MCF 10A (cell line): ENCODE results near the gene VAV2. TPM values are rescaled to one million over a fixed set of nuclear protein-coding genes. Genes with fewer than 3 reads are reported as not detected.

Experiments
- BruUV-seq: library from RNA; stranded (reverse); fragments of 400-500 nt; replicated peaks from 2 replicates; lab custom pipeline; 2021; lab: Mats Ljungman, UMichigan
- CTCF ChIA-PET: fragments of 300-600 bp; sonication (Branson Sonifier 250); formaldehyde crosslinking; extraction: SDS; loops from one replicate; lab custom pipeline; 2021; ENCODE audit warnings: antibody characterized with exemption, inconsistent platforms; lab: Yijun Ruan, JAX
- POLR2A ChIA-PET: fragments of 300-600, 350-650 bp; sonication (Branson Sonifier 250); formaldehyde crosslinking; extraction: SDS; loops from one replicate; lab custom pipeline; 2020; ENCODE audit warnings: antibody characterized with exemption, inconsistent platforms; lab: Yijun Ruan, JAX
- DNase-seq: peaks from one replicate; pipeline ENCODE4 v3.0.0-alpha.2; 2018; ENCODE audit not compliant: unreplicated experiment
- H3K27ac Mint-ChIP-seq: one replicate; pipeline ENCODE4 v1.8.0; 2022; ENCODE audit warnings: mild to moderate bottlenecking, low read depth, mixed read lengths; ENCODE audit not compliant: unreplicated experiment
- H3K27me3 Mint-ChIP-seq: one replicate; pipeline ENCODE4 v1.8.0; 2022; ENCODE audit warnings: mixed read lengths; ENCODE audit not compliant: insufficient read depth, unreplicated experiment
- H3K36me3 Mint-ChIP-seq: one replicate; pipeline ENCODE4 v1.8.0; 2022; ENCODE audit warnings: mild to moderate bottlenecking, moderate library complexity, mixed read lengths; ENCODE audit not compliant: insufficient read depth, unreplicated experiment
- H3K4me1 Mint-ChIP-seq: one replicate; pipeline ENCODE4 v1.8.0; 2022; ENCODE audit warnings: mixed read lengths; ENCODE audit not compliant: insufficient read depth, unreplicated experiment
- H3K4me3 Mint-ChIP-seq: one replicate; pipeline ENCODE4 v1.8.0; 2022; ENCODE audit warnings: mild to moderate bottlenecking, moderate library complexity, mixed read lengths; ENCODE audit not compliant: unreplicated experiment
- H3K9me3 Mint-ChIP-seq: one replicate; pipeline ENCODE4 v1.8.0; 2022; ENCODE audit warnings: mixed read lengths; ENCODE audit not compliant: unreplicated experiment
- CTCF ChIP-seq: fragments of 200-600 bp; IDR thresholded peaks from one replicate; pipeline ENCODE4 v1.8.0; 2022; ENCODE audit warnings: antibody characterized with exemption, mild to moderate bottlenecking; ENCODE audit not compliant: unreplicated experiment
- intact Hi-C: fragments of 100-400 bp; cut with micrococcal nuclease; formaldehyde crosslinking; loops from 2 replicates; pipeline ENCODE4 v1.14.1; 2022
- total RNA-seq: library from RNA; stranded (reverse); gene quantifications from 2 replicates; pipeline ENCODE4 v1.2.3, GENCODE V29; 2022

Gene VAV2
- total RNA-seq, 1 experiment from 2014 or later: 31.0 TPM

- Mint-ChIP-seq H3K4me1 (peaks cover 24% of the 10 kb centered on the region), H3K4me3 (no peak overlapping the region), H3K27me3 (no peaks in the 10 kb centered on the region), H3K27ac (no peak overlapping the region), H3K9me3 (no peaks in the 10 kb centered on the region), H3K36me3 (no peaks in the 10 kb centered on the region)
- DNase-seq: no peak
- BruUV-seq: no TSS peak
- ChIA-PET CTCF (interaction anchor here (0.9 to 1.8 kb wide), 3 partner anchors 123 to 124 kb away, joined by 3 to 6 read pairs (median 3); no protein-coding TSS in a partner anchor), POLR2A (interaction anchor here (1.8 kb wide), 1 partner anchor 10 kb away, joined by 7 read pairs; no protein-coding TSS in a partner anchor)
- intact Hi-C loops: no loop called here
- no peak for TF ChIP-seq CTCF
Observed at GRCh38 chr9:133870598-133871595, 121.2 kb downstream of the VAV2 start.

- Mint-ChIP-seq H3K4me1 (peaks cover 20% of the 10 kb centered on the region), H3K9me3 (no peaks in the 10 kb centered on the region), H3K27me3 (no peaks in the 10 kb centered on the region), H3K36me3 (no peaks in the 10 kb centered on the region), H3K27ac (no peak overlapping the region), H3K4me3 (no peak overlapping the region)
- DNase-seq: no peak
- TF ChIP-seq CTCF: no peak
- intact Hi-C loops: no loop called here
- POLR2A ChIA-PET: interaction anchor here (1.8 kb wide), 1 partner anchor 11 kb away, joined by 7 read pairs; no protein-coding TSS in a partner anchor
- CTCF ChIA-PET: interaction anchor here (1.1 to 1.8 kb wide), 2 partner anchors 124 to 125 kb away, joined by 3 to 6 read pairs; no protein-coding TSS in a partner anchor
- no TSS peak for BruUV-seq
Observed at GRCh38 chr9:133869674-133870405, 122.3 kb downstream of the VAV2 start.

GRCh38 chr9:133868203-133868602 is 123.9 kb downstream of the VAV2 start:
- Mint-ChIP-seq H3K27ac (no peak overlapping the region), H3K4me3 (no peak overlapping the region), H3K4me1 (peaks cover 5% of the 10 kb centered on the region), H3K9me3 (no peaks in the 10 kb centered on the region), H3K27me3 (no peaks in the 10 kb centered on the region), H3K36me3 (no peaks in the 10 kb centered on the region)
- no TSS peak for BruUV-seq
- no peak for TF ChIP-seq CTCF
- intact Hi-C loops: no loop called here
- POLR2A ChIA-PET: no interaction called here
- CTCF ChIA-PET: interaction anchor here (0.7 kb wide), 1 partner anchor 177 kb away, joined by 3 read pairs; no protein-coding TSS in a partner anchor
- no peak for DNase-seq
